Measurements from ENCODE around the gene CLUH. TPM values are rescaled to one million over a fixed set of nuclear protein-coding genes. Genes with fewer than 3 reads are reported as not detected.
"Not testable (repeated sequence)": the region's sequence is repeated elsewhere in the genome, so short reads cannot be mapped to it uniquely, and the experiment has no call there.

CLUH gene
- polyA plus RNA-seq, 1 donor (not counting 4 experiments of a cell fraction or from before 2014, with no cell fraction given) = 24.0 TPM

GRCh38 chr17:2681650-2682049, 29.9 kb downstream of the CLUH start:
- Histone ChIP-seq H3K79me2 (ENCODE audit: control insufficient read depth, insufficient read depth, low read length) (peaks cover 2% of the 10 kb centered on the region), H3K9me1 (ENCODE audit: control insufficient read depth, extremely low read depth, insufficient read depth, low read length) (no peaks in the 10 kb centered on the region), H3K4me2 (ENCODE audit: control insufficient read depth, extremely low read depth, insufficient read depth, low read depth, low read length) (no peak overlapping the region), H3K36me3 (ENCODE audit: control insufficient read depth in 2 of 2, extremely low read depth in 1 of 2, insufficient read depth in 2 of 2, low read length in 2 of 2) (peaks cover 22 to 25% of the 10 kb centered on the region in 2 experiments), H4K20me1 (ENCODE audit: control insufficient read depth, extremely low read depth, insufficient read depth, low read length) (peaks cover 2% of the 10 kb centered on the region), H2AFZ (ENCODE audit: control insufficient read depth, low read length) (no peak overlapping the region), H3K9ac (ENCODE audit: control insufficient read depth, extremely low read depth, insufficient read depth, low read length) (no peak overlapping the region), H3K4me1 (ENCODE audit: control insufficient read depth, extremely low read depth, insufficient read depth, low read length) (no peaks in the 10 kb centered on the region), H3K27ac (ENCODE audit: control insufficient read depth, insufficient read depth, low read length) (no peak overlapping the region), H3K4me3 (ENCODE audit: control insufficient read depth in 2 of 3, extremely low read depth in 1 of 3, insufficient read depth in 2 of 3, low read depth in 1 of 3, low read length in 3 of 3) (no peak overlapping the region), H3K27me3 (ENCODE audit: control insufficient read depth, extremely low read depth, insufficient read depth, low read length) (no peaks in the 10 kb centered on the region), H3K9me3 (ENCODE audit: control insufficient read depth, low read depth, low read length) (no peaks in the 10 kb centered on the region)
- dilution Hi-C loops (cut with MboI; ENCODE audit: extremely low pct_ligation_motif_present, low sequenced_read_pairs) = no loop called here
- DNase-seq (ENCODE audit: low read depth, low spot score) = no peak
- TF ChIP-seq CTCF (optimal IDR thresholded peaks at IDR 0.05 in 1 of 3, IDR thresholded peaks at IDR 0.05 in 1 of 3, conservative IDR thresholded peaks at IDR 0.05 in 1 of 3; ENCODE audit: extremely low read depth in 1 of 3, insufficient read depth in 2 of 3, low read length in 3 of 3) = no peak
- no peak for TF ChIP-seq EZH2 (IDR thresholded peaks at IDR 0.05; ENCODE audit: low read length)
- FAIRE-seq = no peak

- Histone ChIP-seq H3K4me3 (ENCODE audit: control insufficient read depth in 2 of 3, extremely low read depth in 1 of 3, insufficient read depth in 2 of 3, low read depth in 1 of 3, low read length in 3 of 3) (no peak overlapping the region), H3K79me2 (ENCODE audit: control insufficient read depth, insufficient read depth, low read length) (peaks cover 2% of the 10 kb centered on the region), H3K36me3 (ENCODE audit: control insufficient read depth in 2 of 2, extremely low read depth in 1 of 2, insufficient read depth in 2 of 2, low read length in 2 of 2) (peaks cover 22 to 25% of the 10 kb centered on the region in 2 experiments), H3K9me3 (ENCODE audit: control insufficient read depth, low read depth, low read length) (no peaks in the 10 kb centered on the region), H3K27me3 (ENCODE audit: control insufficient read depth, extremely low read depth, insufficient read depth, low read length) (no peaks in the 10 kb centered on the region), H3K27ac (ENCODE audit: control insufficient read depth, insufficient read depth, low read length) (no peak overlapping the region), H2AFZ (ENCODE audit: control insufficient read depth, low read length) (no peak overlapping the region), H3K4me2 (ENCODE audit: control insufficient read depth, extremely low read depth, insufficient read depth, low read depth, low read length) (no peak overlapping the region), H4K20me1 (ENCODE audit: control insufficient read depth, extremely low read depth, insufficient read depth, low read length) (no peaks in the 10 kb centered on the region), H3K9me1 (ENCODE audit: control insufficient read depth, extremely low read depth, insufficient read depth, low read length) (no peaks in the 10 kb centered on the region), H3K4me1 (ENCODE audit: control insufficient read depth, extremely low read depth, insufficient read depth, low read length) (no peaks in the 10 kb centered on the region), H3K9ac (ENCODE audit: control insufficient read depth, extremely low read depth, insufficient read depth, low read length) (no peak overlapping the region)
- no peak for FAIRE-seq
- TF ChIP-seq CTCF (optimal IDR thresholded peaks at IDR 0.05 in 1 of 3, IDR thresholded peaks at IDR 0.05 in 1 of 3, conservative IDR thresholded peaks at IDR 0.05 in 1 of 3; ENCODE audit: extremely low read depth in 1 of 3, insufficient read depth in 2 of 3, low read length in 3 of 3) = no peak
- TF ChIP-seq EZH2 (IDR thresholded peaks at IDR 0.05; ENCODE audit: low read length) = no peak
- no peak for DNase-seq (ENCODE audit: low read depth, low spot score)
- dilution Hi-C loops (cut with MboI; ENCODE audit: extremely low pct_ligation_motif_present, low sequenced_read_pairs) = no loop called here
Measured at GRCh38 chr17:2680961-2681360, 30.6 kb downstream of the CLUH start.

- peaks cover 21 to 29% of the 10 kb centered on the region in 2 experiments for H3K36me3 ChIP-seq (ENCODE audit: control insufficient read depth in 2 of 2, extremely low read depth in 1 of 2, insufficient read depth in 2 of 2, low read length in 2 of 2)
- H3K9me1 ChIP-seq (ENCODE audit: control insufficient read depth, extremely low read depth, insufficient read depth, low read length); H4K20me1 ChIP-seq (ENCODE audit: control insufficient read depth, extremely low read depth, insufficient read depth, low read length): not testable (repeated sequence)
Measured at GRCh38 chr17:2679247-2679646, 32.3 kb downstream of the CLUH start.

More at GRCh38 chr17:2679247-2679646, 32.3 kb downstream of the CLUH start:
- H3K79me2 ChIP-seq (ENCODE audit: control insufficient read depth, insufficient read depth, low read length); H3K4me3 ChIP-seq (ENCODE audit: control insufficient read depth in 2 of 3, extremely low read depth in 1 of 3, insufficient read depth in 2 of 3, low read depth in 1 of 3, low read length in 3 of 3); H3K4me1 ChIP-seq (ENCODE audit: control insufficient read depth, extremely low read depth, insufficient read depth, low read length); H3K27me3 ChIP-seq (ENCODE audit: control insufficient read depth, extremely low read depth, insufficient read depth, low read length); dilution Hi-C loops (cut with MboI; ENCODE audit: extremely low pct_ligation_motif_present, low sequenced_read_pairs); H3K9ac ChIP-seq (ENCODE audit: control insufficient read depth, extremely low read depth, insufficient read depth, low read length); H2AFZ ChIP-seq (ENCODE audit: control insufficient read depth, low read length); H3K4me2 ChIP-seq (ENCODE audit: control insufficient read depth, extremely low read depth, insufficient read depth, low read depth, low read length); H3K9me3 ChIP-seq (ENCODE audit: control insufficient read depth, low read depth, low read length); FAIRE-seq; DNase-seq (ENCODE audit: low read depth, low spot score); H3K27ac ChIP-seq (ENCODE audit: control insufficient read depth, insufficient read depth, low read length): not testable (repeated sequence)

Data from keratinocyte (primary cell).